Activated CD8-positive, alpha-beta memory T cell treated with anti-CD3 and anti-CD28 coated beads, Interleukin-2, amount 50 U/mL, for 48 hours (primary cell): ENCODE measurements around the gene CCDC141.
"Not testable (repeated sequence)": the region's sequence is repeated elsewhere in the genome, so short reads cannot be mapped to it uniquely, and the experiment has no call there.

ENCODE experiments used
- DNase-seq: peaks from one replicate; pipeline ENCODE4 v3.0.0-alpha.2; 2020

CCDC141 gene, protein sequence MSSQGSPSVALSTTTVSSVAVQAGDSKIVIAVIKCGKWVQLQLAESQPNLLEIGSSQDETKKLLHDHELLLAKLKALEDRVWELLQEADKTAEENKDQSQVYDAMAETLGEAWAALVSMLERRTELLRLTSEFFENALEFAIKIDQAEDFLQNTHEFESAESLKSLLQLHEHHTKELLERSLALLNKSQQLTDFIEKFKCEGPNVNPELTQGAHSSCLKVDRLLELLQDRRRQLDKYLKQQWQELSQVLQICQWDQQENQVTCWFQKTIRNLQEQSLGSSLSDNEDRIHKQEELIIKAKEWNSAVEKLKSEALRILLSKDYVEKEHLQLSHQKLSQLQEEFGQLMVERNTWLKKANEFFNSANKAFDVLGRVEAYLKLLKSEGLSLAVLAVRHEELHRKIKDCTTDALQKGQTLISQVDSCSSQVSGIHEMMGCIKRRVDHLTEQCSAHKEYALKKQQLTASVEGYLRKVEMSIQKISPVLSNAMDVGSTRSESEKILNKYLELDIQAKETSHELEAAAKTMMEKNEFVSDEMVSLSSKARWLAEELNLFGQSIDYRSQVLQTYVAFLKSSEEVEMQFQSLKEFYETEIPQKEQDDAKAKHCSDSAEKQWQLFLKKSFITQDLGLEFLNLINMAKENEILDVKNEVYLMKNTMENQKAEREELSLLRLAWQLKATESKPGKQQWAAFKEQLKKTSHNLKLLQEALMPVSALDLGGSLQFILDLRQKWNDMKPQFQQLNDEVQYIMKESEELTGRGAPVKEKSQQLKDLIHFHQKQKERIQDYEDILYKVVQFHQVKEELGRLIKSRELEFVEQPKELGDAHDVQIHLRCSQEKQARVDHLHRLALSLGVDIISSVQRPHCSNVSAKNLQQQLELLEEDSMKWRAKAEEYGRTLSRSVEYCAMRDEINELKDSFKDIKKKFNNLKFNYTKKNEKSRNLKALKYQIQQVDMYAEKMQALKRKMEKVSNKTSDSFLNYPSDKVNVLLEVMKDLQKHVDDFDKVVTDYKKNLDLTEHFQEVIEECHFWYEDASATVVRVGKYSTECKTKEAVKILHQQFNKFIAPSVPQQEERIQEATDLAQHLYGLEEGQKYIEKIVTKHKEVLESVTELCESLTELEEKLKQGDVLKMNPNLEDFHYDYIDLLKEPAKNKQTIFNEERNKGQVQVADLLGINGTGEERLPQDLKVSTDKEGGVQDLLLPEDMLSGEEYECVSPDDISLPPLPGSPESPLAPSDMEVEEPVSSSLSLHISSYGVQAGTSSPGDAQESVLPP (N-terminal part only)

DNA sequence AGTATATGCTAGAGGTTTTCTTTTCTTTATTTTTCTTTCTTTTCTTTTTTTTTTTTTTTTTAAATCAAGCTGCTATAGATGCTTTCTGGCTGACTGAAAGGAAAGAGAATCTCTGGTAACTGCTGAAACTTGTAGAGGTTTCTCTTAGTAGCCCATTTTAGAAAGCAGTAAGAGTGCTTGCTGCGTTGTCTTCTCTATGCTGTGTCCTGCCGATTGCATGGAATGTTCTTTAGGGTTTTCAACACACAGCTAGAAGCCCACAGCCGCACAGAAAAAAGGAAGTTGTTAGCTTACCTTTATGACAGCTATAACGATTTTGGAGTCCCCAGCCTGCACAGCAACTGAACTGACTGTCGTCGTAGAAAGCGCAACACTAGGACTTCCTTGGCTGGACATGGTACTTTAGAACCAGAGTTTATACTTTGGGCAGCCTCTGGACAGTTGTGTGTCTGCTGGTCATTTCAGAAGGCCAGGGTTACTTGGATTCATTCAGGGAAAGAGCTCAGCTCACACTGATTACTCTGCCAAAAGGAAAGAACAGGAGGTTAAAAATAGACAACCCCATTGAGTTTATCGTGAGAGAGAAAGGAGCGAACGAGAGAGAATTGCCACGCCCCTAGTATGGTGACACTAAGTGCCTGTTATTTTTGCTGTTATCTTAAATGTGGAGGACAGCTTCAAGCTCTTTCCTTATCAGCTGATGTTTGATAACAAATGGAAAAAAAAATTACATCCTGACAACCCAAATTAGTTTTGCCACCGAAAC lies at the start of gene CCDC141:
TSS of gene CCDC141 (minus strand) at position 592 of the 766 bp plus-strand sequence. CDS start at position 396, 196 bp downstream.
- DNase-seq, result no peak

DNA sequence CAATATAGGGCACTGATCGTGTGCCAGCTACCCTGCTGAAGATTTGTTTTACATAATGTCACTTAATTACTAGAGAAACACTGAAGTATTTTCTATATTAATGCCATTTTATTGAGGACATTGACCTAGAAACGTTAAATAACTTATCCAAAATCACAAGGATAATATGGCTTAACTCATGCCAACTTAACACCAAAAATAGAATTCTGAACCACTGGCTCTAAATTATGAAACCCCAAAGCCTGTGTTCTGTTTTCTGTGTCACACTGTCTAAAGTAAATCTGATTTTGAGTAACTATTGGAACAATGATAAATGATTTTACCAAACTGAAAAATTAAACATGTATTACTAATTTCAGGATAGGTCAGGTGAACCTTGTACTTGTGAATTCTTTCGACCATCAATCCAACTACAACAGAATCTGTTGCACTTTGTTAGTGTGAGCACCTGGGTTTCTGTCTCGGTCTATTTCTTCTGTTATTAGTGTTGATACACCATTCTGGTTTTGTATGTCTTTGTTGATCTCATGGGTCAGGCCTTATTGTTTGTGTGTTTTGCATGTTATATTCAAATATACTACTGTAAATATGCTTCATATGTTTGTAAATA lies 48.2 kb upstream of the CCDC141 start:
- DNase-seq, result no peak

DNA sequence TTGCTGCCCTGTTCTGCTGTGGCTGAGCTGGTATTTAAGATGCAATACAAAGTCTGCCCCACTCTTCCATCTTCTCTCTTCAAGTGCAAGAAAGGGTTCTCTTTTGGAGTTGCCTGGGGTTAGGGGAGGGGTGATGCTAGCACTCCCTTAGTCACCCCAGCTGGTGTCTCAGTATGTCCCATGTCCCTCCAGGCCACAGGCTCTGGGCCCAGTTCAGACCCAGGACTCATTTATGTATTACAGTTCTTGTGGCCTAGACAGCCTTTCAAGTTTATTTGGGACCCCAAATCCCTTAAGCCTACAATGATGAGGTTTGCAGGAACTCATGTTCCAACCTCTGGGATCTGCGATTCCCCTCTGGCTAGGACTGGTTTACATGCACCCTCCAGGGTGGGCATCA lies 47.2 kb upstream of the CCDC141 start:
- DNase-seq, result no peak

DNA sequence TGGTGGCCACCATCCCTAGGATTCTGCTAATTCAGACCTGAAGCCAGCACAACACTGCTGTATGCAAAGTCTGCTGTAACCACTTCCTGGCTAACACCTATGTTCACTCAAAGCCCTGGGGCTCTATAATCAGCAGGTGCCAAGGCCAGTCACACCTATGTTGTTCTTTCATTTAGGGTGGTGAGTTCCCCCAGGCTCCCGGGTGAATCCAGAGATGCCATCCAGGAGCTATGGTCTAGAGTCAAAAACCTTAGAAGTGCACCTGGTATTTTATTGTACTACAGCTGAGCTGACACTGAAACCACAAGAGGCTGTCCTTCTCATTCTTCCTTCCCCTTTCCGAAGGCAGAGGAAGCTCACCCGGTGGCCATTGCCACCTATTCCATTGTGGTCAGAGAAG lies 46.2 kb upstream of the CCDC141 start:
- DNase-seq, result no peak

DNA sequence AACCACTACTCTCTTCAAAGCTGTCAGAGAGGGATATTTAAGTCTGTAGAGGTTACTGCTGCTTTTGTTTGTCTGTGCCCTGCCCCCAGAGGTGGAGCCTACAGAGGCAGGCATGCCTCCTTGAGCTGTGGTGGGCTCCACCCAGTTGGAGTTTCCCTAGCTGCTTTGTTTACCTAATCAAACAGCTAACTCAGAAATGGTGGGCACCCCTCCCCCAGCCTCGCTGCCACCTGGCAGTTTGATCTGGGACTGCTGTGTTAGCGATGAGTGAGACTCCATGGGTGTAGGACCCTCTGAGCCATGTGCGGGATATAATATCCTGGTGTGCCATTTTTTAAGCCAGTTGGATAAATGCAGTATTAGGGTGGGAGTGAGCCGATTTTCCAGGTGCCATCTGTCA lies 43.0 kb upstream of the CCDC141 start:
- not testable (repeated sequence) for DNase-seq

DNA sequence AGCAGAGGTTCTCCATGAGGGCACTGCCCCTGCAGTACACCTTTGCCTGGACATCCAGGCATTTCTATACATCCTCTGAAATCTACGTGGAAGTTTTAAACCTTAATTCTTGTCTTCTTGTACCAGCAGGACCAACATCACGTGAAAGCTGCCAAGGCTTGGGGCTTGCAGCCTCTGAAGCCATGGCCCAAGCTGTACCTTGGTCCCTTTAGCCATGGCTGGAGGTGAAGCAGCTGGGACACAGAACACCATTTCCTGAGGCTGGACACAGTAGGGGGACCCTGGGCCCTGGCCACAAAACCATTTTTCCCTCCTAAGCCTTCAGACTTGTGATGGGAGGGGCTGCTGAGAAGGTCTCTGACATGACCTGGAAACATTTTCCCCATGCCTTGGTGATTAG lies 32.8 kb upstream of the CCDC141 start:
- no peak for DNase-seq

DNA sequence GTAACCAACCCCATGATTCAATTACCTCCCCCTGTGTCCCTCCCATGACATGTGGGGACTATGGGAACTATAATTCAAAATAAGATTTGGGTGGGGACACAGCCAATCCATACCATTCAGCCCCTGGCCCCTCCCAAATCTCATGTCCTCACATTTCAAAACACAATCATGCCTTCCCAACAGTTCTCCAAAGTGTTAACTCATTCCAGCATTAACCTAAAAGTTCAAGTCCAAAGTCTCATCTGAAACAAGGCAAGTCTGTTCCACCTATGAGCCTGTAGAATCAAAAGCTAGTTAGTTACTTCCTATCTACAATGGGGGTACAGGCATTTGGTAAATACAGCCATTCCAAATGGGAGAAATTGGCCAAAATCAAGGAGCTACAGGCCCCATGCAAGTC lies 32.0 kb upstream of the CCDC141 start:
- DNase-seq, result no peak

DNA sequence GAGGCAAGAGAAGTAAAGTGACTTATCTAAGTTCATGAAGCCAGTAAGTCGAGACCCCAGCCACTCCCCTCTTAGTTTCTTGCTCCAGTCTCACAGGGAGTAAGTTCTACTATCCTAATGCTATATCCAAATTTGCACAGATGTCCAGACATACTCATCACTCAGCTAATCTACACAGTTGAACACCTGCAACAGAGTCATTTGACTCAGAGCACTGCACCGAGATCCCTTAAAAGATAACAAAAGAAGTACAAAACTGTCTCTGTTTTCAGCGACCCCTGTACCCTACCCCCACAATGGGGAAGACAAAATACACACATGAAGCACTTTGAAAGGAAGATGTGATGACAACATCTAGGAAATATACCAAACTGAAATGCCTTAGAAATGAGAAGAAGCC lies 22.6 kb upstream of the CCDC141 start:
- no peak for DNase-seq

DNA sequence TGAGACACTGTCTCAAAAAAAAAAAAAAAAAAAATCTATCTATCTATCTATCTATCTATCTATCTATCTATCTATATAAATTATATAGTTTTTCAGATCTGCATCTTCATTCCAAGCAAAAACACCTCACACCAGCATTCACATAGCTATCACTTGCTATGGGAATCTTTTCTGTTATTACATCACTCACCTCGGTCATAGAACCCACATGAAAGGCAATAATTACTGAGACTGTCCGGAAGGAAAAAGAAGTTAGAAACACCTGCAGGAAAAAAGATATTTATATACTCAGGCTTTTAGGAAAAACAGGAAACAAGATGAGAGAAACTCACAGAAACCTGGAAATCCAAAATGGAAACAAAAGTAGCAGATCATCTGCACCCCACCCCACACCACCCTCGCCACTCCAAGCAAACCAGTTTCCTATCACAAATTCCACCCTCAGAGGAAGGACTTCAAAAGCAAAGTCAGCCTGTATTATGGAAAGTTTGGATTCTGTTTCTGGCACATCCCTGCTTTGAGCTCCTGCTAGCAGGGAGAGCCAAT lies 21.9 kb upstream of the CCDC141 start:
- no peak for DNase-seq

DNA sequence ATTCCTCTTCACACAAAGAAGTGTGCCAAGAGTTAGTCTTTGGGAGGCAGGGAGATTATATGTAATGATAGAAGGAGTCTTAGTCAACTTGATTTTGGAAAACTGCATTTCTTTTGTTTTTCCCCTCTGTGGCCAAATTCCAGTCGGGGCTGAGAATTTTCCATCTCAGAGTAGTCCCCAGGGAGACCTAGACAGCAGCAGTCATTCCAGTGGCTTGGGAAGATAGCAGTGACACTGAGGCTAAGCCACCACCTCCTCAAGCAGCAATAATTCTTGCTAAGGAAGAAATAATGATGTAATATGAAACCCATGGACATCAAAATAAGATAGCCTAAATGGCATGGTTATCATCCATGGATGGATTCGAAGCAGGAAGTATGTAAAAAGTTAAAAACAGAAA lies 21.0 kb upstream of the CCDC141 start:
- DNase-seq, result no peak

DNA sequence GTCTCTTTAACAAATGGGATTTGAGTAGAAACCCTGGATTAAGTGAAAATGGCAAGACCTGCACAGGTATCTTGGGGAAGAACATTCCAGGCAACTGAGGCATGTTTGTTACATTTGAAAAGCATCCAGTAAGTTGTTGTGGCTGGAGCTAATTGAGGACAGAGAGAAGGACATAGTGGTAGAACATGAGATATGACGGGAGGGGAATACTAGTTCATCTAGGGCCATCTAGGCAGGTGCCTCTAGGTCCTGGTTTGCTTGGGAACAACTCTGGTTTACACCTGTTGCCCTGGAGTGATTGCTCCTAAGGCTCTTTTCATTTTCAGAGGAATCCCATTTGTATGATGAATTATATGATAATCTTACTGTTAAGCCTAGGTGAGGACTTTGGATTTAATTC lies 19.7 kb upstream of the CCDC141 start:
- DNase-seq, result no peak

DNA sequence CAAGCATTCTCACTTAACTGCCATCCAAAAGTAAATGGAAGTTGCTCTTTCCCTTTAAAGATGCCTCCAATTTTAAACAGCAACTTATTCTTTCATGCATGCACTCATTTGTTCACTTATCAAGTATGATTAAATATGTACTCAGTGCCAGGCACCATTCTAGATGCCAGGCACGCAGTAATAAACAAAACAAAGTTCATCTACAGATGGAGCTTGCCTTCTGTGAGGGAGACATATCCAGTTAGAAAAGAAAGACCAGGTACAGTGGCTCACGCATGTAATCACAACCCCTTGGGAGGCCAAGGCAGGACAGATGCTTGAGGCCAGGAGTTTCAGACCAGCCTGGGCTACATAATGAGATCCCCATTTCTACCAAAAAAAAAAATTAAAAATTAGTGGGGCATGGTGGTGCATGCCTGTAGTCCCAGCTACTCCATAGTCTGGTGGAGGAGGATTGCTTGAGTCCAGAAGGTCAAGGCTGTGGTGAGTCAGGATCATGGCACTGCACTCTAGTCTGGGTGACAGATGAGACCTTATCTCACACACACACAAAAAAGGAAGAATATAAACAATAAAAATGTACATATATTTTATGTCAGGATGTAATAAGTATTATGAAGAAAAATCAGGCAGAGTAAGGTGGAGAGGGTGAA lies 19.2 kb upstream of the CCDC141 start:
- DNase-seq, result no peak

DNA sequence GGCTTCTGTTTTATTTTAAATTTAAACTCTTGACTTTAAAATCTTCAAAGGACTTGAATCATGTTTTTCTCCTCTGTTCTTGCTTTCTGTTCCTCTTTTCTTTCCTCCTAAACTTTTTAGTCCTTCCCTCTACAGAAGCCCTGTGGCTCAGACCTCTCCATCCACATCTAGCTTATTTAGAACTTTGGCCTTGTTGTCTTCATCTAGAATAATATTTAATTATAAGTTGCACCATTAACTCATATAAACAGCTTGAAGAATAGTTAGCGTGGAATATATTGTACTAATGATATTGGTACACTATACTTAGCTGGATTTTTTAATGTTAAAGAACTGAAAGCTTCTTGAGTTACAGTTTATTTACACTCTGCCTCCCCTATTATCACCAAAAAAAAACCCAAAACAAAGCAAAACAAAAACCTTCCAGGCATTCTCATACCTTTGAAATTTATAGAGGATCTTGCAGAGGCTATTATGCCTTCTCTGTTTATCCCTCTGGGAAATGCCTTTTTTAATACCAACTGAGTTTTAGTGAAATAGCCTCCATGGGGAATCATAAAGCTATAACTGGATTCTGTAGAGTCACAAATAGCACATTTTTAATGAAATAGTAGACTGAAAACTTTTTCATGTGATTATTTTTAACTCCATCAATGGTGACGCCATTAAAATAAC lies 9.2 kb upstream of the CCDC141 start:
- DNase-seq, result no peak

DNA sequence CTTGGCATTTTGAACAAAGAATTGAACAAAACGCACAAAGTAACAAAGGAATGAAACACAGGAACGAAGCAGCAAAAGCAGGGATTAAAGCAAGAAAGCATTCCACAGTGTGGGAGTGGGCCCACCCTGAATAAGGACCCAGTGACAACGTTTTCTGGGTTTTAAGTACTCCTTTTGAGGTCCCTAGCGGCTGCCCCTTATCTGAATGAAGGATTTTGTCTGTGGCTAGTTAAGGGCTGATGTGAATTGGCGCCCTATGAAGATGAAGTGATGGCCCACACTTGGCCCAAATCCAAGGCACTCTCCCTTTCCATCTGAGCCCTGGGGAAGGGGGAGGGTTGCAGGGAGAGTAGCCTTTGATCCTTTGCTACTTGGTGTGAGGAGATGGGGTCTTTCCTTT lies 7.8 kb upstream of the CCDC141 start:
- DNase-seq, result no peak

DNA sequence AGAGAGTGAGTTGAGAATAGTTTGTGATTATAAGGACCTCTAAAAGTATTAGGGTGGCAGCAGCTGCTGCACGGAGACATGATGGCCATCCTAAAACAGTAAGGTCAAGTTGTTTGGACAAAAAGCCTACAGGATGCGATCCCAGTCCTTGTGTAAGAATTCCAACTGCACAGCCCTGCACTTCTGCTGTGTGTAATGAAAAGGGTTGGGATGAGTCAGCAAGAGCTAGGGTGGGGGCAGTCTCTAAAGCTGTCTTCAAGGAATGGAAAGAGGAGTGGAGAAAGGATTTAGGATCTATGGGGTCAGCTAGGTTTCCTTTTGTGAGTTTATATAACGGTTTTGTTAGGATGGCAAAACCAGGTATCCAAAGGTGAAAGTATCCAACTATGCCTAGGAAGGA lies 3.6 kb upstream of the CCDC141 start:
- not testable (repeated sequence) for DNase-seq

DNA sequence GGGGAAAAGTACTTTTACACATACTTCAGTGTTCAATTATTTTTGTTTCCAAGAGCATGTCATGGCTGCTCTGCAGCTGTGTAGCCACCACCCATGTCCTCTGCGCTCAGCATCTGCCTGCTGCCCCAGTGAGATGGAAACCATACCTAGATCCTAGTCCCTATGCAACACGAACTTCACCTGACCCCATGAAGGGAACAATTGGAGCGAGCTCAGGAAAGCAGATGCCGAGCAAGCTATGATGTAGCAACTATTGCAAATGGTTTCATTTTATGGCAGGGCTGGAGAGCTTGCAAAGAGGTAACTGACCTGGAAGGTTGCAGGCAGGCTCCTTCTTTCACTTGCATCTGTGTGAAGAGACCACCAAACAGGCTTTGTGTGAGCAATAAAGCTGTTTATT lies 1.3 kb upstream of the CCDC141 start:
- DNase-seq, result no peak

DNA sequence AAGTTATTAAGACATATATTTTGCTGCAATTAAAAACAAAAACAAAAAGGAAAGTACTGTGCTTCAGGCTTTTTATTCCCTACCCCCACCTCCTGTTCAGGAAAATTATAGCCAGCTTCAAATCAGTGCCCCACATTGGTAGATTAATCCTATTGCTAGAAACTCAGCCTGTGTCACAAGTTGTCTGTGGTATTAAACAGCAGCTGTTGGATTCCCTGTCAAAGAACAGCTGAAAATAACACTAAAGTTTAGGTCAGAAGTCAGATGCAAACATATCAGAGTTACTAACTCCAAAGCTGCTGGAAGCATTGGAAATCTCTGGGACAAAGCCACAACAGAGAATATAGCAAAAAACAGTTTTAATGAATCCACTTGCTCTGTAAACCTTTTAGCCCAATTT lies 818 bp upstream of the CCDC141 start:
- DNase-seq, result no peak

DNA sequence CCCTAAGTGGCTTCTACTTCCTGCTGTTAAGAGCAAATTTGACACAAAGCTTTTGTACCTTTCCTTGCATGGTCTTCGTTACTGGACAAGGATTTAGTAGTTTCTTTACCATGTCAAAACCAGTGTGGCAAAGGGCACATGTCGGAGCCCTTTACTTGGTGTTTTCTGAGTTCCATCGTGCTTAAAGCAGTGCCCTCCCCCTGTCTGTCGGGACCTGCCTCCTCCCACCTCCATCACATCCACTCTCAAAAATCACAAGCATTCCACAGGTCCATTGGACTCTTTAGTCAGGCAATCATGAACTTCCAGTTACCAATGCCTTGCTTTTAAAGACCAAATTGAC lies 763 bp downstream of the CCDC141 start:
- no peak for DNase-seq

DNA sequence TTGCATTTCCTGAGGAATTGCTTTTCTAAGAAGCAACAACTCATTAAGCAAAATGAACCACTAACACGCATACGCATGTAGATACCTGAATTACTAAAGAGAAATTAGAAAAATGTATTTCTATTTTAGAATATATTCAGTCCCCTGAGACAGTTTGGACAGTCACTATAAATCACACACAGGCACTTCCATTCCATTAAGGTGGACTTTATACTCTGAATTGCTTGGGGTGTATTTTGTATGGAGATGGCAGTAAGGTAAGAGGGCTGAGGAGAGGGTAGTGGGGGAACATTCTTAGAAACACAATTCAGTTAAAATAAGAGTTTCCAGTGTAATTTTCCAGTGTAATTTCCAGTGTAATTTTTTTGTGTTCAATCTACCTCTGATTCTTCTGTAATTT lies 1.8 kb downstream of the CCDC141 start:
- DNase-seq, result no peak

DNA sequence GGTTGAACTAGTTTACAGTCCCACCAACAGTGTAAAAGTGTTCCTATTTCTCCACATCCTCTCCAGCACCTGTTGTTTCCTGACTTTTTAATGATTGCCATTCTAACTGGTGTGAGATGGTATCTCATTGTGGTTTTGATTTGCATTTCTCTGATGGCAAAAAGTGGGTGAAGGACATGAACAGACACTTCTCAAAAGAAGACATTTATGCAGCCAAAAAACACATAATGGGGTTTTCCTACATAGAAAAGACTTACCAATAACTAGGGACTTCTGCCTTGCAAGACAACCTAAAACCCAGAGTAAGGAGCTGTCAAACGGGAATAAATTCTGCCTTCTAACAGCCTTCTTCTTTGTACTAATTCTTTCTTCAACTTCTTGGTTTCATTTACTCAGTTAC lies 4.3 kb downstream of the CCDC141 start:
- DNase-seq, result not testable (repeated sequence)

DNA sequence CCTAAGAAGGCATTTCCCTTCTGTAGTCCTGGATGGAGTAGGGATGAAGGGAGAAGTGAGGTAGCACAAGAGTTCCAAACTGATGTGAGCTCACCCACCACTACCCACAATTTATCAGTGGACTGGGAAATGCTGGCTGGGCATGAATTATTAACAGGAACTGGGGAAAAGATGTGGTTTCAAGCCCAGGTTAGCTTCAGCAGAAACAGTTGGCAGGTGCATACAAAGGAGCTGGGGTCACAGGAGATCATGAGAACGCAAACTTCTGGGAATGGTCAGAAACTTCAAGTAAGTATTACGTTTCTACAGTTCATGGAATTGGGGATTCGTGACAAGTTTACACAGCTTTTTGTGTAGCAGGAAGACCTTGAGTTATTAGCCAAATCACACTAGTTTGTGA lies 5.4 kb downstream of the CCDC141 start:
- no peak for DNase-seq
